Measurements from ENCODE around the gene TRIM66.

The TRIM66 gene

GRCh38 chr11:8654503-8654902 is 28.0 kb downstream of the TRIM66 start:
- DNase-seq, result no peak

- no peak for DNase-seq
Observed at GRCh38 chr11:8652140-8652539, 30.3 kb downstream of the TRIM66 start.

GRCh38 chr11:8650401-8650990 is 32.0 kb downstream of the TRIM66 start:
- DNase-seq, result no peak

- no peak for DNase-seq
Observed at GRCh38 chr11:8649361-8649760, 33.1 kb downstream of the TRIM66 start.

- no peak for DNase-seq
Observed at GRCh38 chr11:8646873-8647272, 35.6 kb downstream of the TRIM66 start.

- peak; percentile 51 for DNase-seq
Observed at GRCh38 chr11:8642196-8642841, 40.1 kb downstream of the TRIM66 start.

- DNase-seq, result no peak
Observed at GRCh38 chr11:8641332-8641731, 41.1 kb downstream of the TRIM66 start.

- no peak for DNase-seq
Observed at GRCh38 chr11:8640267-8640906, 42.1 kb downstream of the TRIM66 start.

- DNase-seq, result no peak
Observed at GRCh38 chr11:8639655-8640054, 42.8 kb downstream of the TRIM66 start.

GRCh38 chr11:8638300-8638699 is 44.2 kb downstream of the TRIM66 start:
- no peak for DNase-seq

GRCh38 chr11:8636127-8636526 is 46.3 kb downstream of the TRIM66 start:
- no peak for DNase-seq

- no peak for DNase-seq
Observed at GRCh38 chr11:8634498-8634897, 48.0 kb downstream of the TRIM66 start.

GRCh38 chr11:8631395-8632118 is 50.9 kb downstream of the TRIM66 start:
- no peak for DNase-seq

- no peak for DNase-seq
Observed at GRCh38 chr11:8624698-8625097, 57.8 kb downstream of the TRIM66 start.

GRCh38 chr11:8621147-8621546 is 61.3 kb downstream of the TRIM66 start:
- no peak for DNase-seq

GRCh38 chr11:8617063-8617462 is 65.4 kb downstream of the TRIM66 start:
- no peak for DNase-seq

GRCh38 chr11:8615291-8616032 is 67.0 kb downstream of the TRIM66 start:
- DNase-seq, result no peak

GRCh38 chr11:8614497-8614896 is 68.0 kb downstream of the TRIM66 start:
- DNase-seq, result no peak

- DNase-seq, result no peak
Observed at GRCh38 chr11:8613036-8613435, 69.4 kb downstream of the TRIM66 start.

GRCh38 chr11:8612522-8612921 is 69.9 kb downstream of the TRIM66 start:
- DNase-seq, result no peak

GRCh38 chr11:8610532-8611116 is 71.8 kb downstream of the TRIM66 start:
- peak; percentile 65 for DNase-seq

- no peak for DNase-seq
Observed at GRCh38 chr11:8608652-8609051, 73.8 kb downstream of the TRIM66 start.

All from NCI-H2171 (cell line).